ENCODE results near the gene PILRB.

Gene PILRB

DNA sequence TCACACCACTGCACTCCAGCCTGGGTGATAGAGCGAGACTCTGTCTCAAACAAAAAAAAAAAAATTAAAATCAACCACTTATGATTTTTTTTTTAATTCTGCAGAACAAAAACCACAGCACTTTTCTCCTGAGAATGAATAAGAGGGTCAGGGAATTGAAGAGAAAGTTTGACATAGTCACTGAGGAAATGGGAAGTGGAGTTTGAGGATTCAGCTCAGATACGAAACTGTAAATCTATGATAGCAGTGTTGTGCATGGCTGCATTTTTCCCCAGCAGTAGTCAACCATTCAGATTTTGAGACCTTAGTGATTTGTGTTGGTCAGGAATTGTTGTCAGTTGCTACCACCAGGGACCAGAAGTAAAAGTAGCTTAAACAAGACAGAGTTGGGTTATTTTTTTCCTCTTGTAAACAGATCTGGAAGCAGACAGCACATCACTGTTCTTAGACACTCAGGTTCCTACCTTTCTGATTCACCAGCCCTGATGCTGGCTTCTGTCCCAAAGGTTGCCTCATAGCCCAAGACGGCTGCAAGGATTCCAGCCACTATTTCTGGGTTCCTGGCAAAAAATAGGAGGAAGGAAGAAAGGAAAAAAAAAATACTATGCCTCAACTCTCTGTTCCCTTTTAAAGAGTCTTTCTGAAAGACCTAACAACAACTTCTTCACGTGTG is 35.5 kb downstream of the PILRB start:
- TF ChIP-seq POLR2AphosphoS5 (IDR thresholded peaks at IDR 0.05; ENCODE audit: low read depth, low read length): no peak
- TF ChIP-seq SPI1 (IDR thresholded peaks at IDR 0.05; ENCODE audit: low read depth, low read length): peak; percentile 72
- no peak for DNase-seq (ENCODE audit: insufficient read length, low spot score)
- FAIRE-seq: peak; percentile 66

DNA sequence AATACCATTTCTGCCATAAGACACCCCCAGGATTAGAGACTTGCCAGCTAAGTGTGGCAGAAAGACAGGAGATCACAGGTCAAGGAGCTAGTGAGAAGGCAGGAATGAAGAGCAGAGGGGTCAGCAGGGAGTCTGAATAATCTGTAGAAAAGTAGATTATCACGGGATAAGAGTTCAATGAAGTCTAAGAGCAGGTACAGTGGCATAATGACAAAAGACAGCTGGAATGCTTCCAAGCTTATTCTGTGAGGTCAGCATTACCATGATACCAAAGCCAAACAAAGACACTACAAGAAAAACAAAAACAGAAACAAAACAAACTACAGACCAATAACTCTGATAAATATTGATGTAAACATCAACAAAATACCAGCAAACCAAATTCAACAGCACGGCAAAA is 36.2 kb downstream of the PILRB start:
- no peak for FAIRE-seq
- no peak for DNase-seq (ENCODE audit: insufficient read length, low spot score)
- no peak for TF ChIP-seq TAF1 (IDR thresholded peaks at IDR 0.05; ENCODE audit: low read depth, low read length)
- no peak for TF ChIP-seq POU2F2 (IDR thresholded peaks at IDR 0.05; ENCODE audit: low read depth, low read length)
- TF ChIP-seq SPI1 (IDR thresholded peaks at IDR 0.05; ENCODE audit: low read depth, low read length): no peak
- TF ChIP-seq POLR2AphosphoS5 (IDR thresholded peaks at IDR 0.05; ENCODE audit: low read depth, low read length): no peak
- TF ChIP-seq PAX5 (IDR thresholded peaks at IDR 0.05; ENCODE audit: insufficient read depth, low read length, severe bottlenecking): no peak
- TF ChIP-seq POLR2A (IDR thresholded peaks at IDR 0.05; ENCODE audit: low read depth, low read length): no peak

DNA sequence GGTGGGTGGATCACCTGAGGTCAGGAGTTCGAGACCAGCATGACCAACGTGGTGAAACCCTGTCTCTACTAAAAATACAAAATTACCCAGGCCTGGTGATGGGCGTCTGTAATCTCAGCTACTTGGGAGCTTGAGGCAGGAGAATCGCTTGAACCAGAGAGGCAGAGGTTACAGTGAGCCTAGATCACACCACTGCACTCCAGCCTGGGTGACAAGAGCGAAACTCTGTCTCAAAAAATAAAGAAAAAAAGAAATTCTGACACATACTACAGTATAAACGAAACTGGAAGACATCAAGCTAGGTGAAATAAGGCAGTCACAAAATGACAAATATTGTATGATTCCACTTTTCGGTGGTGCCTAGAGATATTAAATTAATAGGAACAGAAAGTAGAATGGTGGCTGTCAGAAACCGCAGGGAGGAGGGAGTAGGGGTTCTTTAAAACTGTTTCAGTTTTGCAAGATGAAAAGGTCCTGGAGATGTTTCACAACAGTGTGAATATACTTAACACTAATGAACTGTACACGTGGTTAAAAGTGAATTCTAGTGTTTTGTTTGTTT is 38.6 kb downstream of the PILRB start:
- DNase-seq (ENCODE audit: insufficient read length, low spot score): peak; percentile 41
- TF ChIP-seq SPI1 (IDR thresholded peaks at IDR 0.05; ENCODE audit: low read depth, low read length) (peak; percentile 86), POLR2A (IDR thresholded peaks at IDR 0.05; ENCODE audit: low read depth, low read length) (no peak)
- FAIRE-seq: peak; percentile 85

DNA sequence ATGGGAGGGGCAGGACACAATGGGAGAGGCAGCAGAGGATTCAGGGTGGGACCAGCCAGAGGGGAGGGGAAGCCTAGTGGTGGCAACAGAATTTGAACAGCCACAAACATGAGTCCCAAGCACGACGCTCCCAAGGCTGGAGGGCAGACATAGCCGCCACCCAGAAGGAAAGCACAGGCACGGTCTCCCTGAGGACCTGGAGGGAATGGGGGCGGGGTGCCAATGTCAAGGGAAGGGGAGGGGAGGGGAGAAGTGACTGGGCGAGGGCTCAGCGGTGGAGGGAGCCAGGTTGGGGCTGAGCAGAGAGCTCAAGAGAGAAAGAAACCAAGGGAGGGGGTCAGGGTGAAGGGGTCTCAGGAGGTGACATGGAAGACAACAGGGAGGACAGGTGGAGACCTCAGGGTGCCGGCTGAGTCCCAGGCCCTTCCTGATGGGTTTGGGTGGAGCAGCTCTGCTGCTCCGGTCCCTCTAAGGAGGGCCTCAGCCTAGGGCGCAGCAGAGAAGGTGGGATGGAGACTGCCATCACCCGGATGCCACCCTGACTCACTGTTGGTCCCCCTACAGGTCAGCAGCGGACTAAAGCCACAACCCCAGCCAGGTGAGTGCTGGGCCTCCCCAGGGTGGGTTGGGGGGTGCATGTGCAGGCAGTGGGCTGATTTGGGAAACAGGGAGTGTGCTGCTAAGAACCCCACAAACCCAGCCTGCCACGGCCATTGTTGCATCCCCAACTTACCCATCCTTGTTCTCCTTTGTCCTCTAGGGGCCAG is 39.6 kb downstream of the PILRB start:
- TF ChIP-seq PAX5 (IDR thresholded peaks at IDR 0.05; ENCODE audit: insufficient read depth, low read length, severe bottlenecking) (no peak), SPI1 (IDR thresholded peaks at IDR 0.05; ENCODE audit: low read depth, low read length) (no peak), POLR2AphosphoS5 (IDR thresholded peaks at IDR 0.05; ENCODE audit: low read depth, low read length) (no peak)
- DNase-seq (ENCODE audit: insufficient read length, low spot score) (no peak), FAIRE-seq (no peak)

DNA sequence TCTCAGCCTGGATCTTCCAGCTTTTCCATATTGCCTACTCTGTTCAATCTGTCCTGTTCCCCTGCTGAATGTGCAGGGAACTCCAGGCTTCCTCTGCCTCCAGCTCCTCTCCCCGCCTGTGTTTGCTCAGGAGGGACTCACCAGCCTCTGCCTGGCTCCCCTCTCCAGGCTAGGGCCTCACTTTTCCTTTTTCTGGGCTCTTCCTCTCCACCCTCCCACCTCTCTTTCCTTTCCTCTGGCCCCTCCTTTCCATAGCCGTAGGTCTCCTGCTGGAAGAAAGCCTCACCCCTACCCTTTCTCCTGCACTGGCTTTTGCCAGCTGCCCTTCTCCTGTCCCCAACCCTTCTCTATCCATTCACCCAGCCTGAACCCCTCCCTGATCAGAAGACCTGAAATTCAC is 40.3 kb downstream of the PILRB start:
- no peak for TF ChIP-seq SPI1 (IDR thresholded peaks at IDR 0.05; ENCODE audit: low read depth, low read length)
- TF ChIP-seq TAF1 (IDR thresholded peaks at IDR 0.05; ENCODE audit: low read depth, low read length): no peak
- no peak for TF ChIP-seq POU2F2 (IDR thresholded peaks at IDR 0.05; ENCODE audit: low read depth, low read length)
- no peak for TF ChIP-seq POLR2A (IDR thresholded peaks at IDR 0.05; ENCODE audit: low read depth, low read length)
- TF ChIP-seq PAX5 (IDR thresholded peaks at IDR 0.05; ENCODE audit: insufficient read depth, low read length, severe bottlenecking): no peak
- no peak for TF ChIP-seq POLR2AphosphoS5 (IDR thresholded peaks at IDR 0.05; ENCODE audit: low read depth, low read length)
- FAIRE-seq (no peak), DNase-seq (ENCODE audit: insufficient read length, low spot score) (no peak)

DNA sequence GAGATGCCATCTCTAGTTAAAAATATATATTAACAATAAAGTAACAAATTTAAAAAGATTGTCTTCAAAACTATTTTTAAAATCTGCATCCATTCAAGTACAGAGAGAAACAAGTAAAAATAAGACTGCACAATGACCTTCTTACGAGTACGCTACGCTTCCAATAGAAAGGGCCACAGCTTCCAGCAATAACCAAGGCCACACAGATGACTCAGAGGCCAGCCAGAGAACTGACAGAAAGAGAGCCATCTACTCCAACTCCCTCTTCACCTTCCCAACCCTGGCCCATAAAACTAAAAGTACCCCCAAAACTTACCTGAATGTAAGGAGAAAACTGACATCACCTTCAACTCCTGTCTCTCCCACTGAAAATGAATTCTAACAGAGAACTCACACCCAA is 42.1 kb downstream of the PILRB start:
- DNase-seq (ENCODE audit: insufficient read length, low spot score) (no peak), FAIRE-seq (no peak)
- TF ChIP-seq POLR2AphosphoS5 (IDR thresholded peaks at IDR 0.05; ENCODE audit: low read depth, low read length) (no peak), POLR2A (IDR thresholded peaks at IDR 0.05; ENCODE audit: low read depth, low read length) (no peak), PAX5 (IDR thresholded peaks at IDR 0.05; ENCODE audit: insufficient read depth, low read length, severe bottlenecking) (no peak)

DNA sequence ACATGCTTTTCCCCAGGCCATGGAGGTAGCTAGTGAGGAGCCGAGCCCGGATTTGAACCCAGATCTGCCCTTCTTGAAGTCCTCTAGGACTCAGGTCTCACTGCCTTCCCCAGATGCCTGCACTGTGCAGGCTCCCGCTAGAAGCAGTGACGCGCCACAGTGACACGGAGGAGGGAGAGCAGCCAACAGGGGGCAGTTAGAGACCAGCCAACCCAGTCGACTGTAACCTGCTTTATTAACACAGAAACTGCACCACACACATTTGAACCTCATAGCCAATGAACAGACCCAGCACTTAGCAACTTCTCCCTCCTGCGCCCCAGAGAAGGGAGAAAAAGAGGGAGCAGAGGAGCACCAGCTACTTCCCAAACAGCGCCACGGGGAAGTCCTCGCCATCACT is 42.7 kb downstream of the PILRB start:
- TF ChIP-seq PAX5 (IDR thresholded peaks at IDR 0.05; ENCODE audit: insufficient read depth, low read length, severe bottlenecking) (no peak), POLR2A (IDR thresholded peaks at IDR 0.05; ENCODE audit: low read depth, low read length) (no peak), POLR2AphosphoS5 (IDR thresholded peaks at IDR 0.05; ENCODE audit: low read depth, low read length) (no peak), SPI1 (IDR thresholded peaks at IDR 0.05; ENCODE audit: low read depth, low read length) (no peak), TAF1 (IDR thresholded peaks at IDR 0.05; ENCODE audit: low read depth, low read length) (no peak), POU2F2 (IDR thresholded peaks at IDR 0.05; ENCODE audit: low read depth, low read length) (no peak)
- FAIRE-seq: no peak
- DNase-seq (ENCODE audit: insufficient read length, low spot score): no peak

DNA sequence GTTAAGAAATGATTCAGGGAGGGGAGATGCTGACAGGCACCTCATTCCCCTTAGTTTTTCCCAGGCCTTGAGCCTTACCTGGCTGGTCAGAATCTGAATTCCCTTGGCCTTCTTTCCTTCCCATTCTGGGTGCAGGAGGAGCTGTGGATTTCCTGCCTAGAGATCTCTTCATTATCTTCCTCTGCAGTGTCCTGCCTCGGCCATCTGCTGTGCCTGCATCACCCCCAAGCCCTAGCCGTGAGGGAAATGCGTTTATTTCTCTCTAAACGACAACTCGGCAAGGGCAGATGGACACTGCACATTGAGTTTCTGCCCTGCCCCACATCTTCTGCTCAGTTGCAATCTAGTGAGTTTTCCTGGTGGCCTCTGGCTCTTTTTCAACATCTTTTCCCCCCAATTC is 43.9 kb downstream of the PILRB start:
- TF ChIP-seq PAX5 (IDR thresholded peaks at IDR 0.05; ENCODE audit: insufficient read depth, low read length, severe bottlenecking) (no peak), POLR2AphosphoS5 (IDR thresholded peaks at IDR 0.05; ENCODE audit: low read depth, low read length) (no peak), SPI1 (IDR thresholded peaks at IDR 0.05; ENCODE audit: low read depth, low read length) (no peak), TAF1 (IDR thresholded peaks at IDR 0.05; ENCODE audit: low read depth, low read length) (no peak), POU2F2 (IDR thresholded peaks at IDR 0.05; ENCODE audit: low read depth, low read length) (no peak), POLR2A (IDR thresholded peaks at IDR 0.05; ENCODE audit: low read depth, low read length) (no peak)
- FAIRE-seq (no peak), DNase-seq (ENCODE audit: insufficient read length, low spot score) (no peak)

DNA sequence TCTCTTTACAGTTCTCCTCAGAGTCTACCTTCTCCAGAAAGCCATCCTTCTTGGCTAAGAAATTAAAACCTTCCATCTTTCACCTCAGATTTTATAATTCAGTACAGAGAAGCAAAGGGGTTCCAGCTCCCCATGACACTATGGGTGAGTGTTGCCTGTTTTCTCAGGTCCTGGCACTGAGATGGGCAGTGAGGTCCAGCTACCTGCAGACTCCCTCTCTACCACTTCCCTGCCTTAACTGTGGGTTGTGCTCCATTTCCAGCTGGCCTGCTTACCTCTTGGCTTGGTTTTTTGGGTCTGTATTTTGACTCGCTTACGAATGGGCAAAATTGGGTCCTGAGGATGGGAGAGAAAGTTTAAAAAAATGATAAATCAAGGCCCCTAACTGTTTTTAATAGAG is 44.3 kb downstream of the PILRB start:
- no peak for FAIRE-seq
- DNase-seq (ENCODE audit: insufficient read length, low spot score): no peak
- TF ChIP-seq POLR2AphosphoS5 (IDR thresholded peaks at IDR 0.05; ENCODE audit: low read depth, low read length): no peak
- no peak for TF ChIP-seq PAX5 (IDR thresholded peaks at IDR 0.05; ENCODE audit: insufficient read depth, low read length, severe bottlenecking)
- no peak for TF ChIP-seq TAF1 (IDR thresholded peaks at IDR 0.05; ENCODE audit: low read depth, low read length)
- no peak for TF ChIP-seq SPI1 (IDR thresholded peaks at IDR 0.05; ENCODE audit: low read depth, low read length)
- TF ChIP-seq POLR2A (IDR thresholded peaks at IDR 0.05; ENCODE audit: low read depth, low read length): no peak
- no peak for TF ChIP-seq POU2F2 (IDR thresholded peaks at IDR 0.05; ENCODE audit: low read depth, low read length)

DNA sequence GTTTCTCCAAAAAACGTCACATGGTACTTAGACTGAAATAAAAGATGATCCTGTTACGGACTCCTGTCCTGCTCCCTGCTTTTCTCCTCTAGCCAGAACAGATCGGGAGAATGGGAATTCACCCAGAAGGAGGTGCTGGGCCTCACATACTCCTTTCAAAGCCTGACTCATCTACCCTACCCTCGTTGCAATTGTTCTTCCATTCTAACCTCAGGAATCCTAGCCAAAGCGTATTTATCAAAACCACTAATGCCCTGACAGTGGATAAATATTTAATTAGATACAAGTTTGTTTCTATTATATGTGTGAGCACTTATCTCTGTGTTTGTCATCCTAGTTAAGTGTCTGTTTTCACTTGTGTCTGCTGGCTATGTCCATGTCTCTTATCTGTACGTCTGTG is 48.9 kb downstream of the PILRB start:
- no peak for FAIRE-seq

More for the DNA sequence above, 48.9 kb downstream of the PILRB start:
- TF ChIP-seq POLR2AphosphoS5 (IDR thresholded peaks at IDR 0.05; ENCODE audit: low read depth, low read length): no peak
- no peak for TF ChIP-seq POU2F2 (IDR thresholded peaks at IDR 0.05; ENCODE audit: low read depth, low read length)
- no peak for TF ChIP-seq POLR2A (IDR thresholded peaks at IDR 0.05; ENCODE audit: low read depth, low read length)
- no peak for TF ChIP-seq TAF1 (IDR thresholded peaks at IDR 0.05; ENCODE audit: low read depth, low read length)
- no peak for TF ChIP-seq PAX5 (IDR thresholded peaks at IDR 0.05; ENCODE audit: insufficient read depth, low read length, severe bottlenecking)
- no peak for TF ChIP-seq SPI1 (IDR thresholded peaks at IDR 0.05; ENCODE audit: low read depth, low read length)
- DNase-seq (ENCODE audit: insufficient read length, low spot score): no peak
